Stomach (tissue), 9 donors: ENCODE measurements around the gene ZNF891. TPM values are rescaled to one million over a fixed set of nuclear protein-coding genes. Genes with fewer than 3 reads are reported as not detected.
A peak's percentile ranks its signal among the peaks of the same experiment; 100 is the strongest.

Experiments
- DNase-seq, 2 donors: peaks; one replicate each; pipeline versions ENCODE4 v3.0.0 to v3.0.0-alpha.2; 2013 to 2019
- H3K27ac ChIP-seq, 5 donors: fragments of 200-600 bp in 4 of 5; sonication (generic) in 4 of 5; one replicate each; pipeline ENCODE4 v1.5.1; 2013 to 2019; ENCODE audit warnings: mild to moderate bottlenecking in 1 of 5, moderate library complexity in 1 of 5
- H3K27me3 ChIP-seq, 3 donors: fragments of 200-600 bp; sonication (generic); one replicate each; pipeline ENCODE4 v1.5.1; 2017 to 2019; ENCODE audit warnings: mixed run types in 1 of 3
- H3K36me3 ChIP-seq, 4 donors: fragments of 200-600 bp; sonication (generic); 1 replicate in 3 of 4; 2 replicates in 1 of 4; pipeline ENCODE4 v1.5.1; 2016 to 2019
- H3K4me1 ChIP-seq, 4 donors: fragments of 200-600 bp; sonication (generic); one replicate each; pipeline ENCODE4 v1.5.1; 2016 to 2019
- H3K4me3 ChIP-seq, 4 donors: fragments of 200-600 bp; sonication (generic) in 3 of 4; one replicate each; pipeline ENCODE4 v1.5.1; 2016 to 2019; ENCODE audit warnings: mild to moderate bottlenecking in 1 of 4
- H3K9me3 ChIP-seq, 4 donors: fragments of 200-600 bp; sonication (generic); one replicate each; pipeline ENCODE4 v1.5.1; 2016 to 2019
- EP300 ChIP-seq: sonication (generic); formaldehyde crosslinking; IDR thresholded peaks from one replicate; pipeline ENCODE4 v1.6.1; 2017; ENCODE audit warnings: antibody characterized with exemption
- POLR2A ChIP-seq, 4 donors: fragments of 450-650 bp; IDR thresholded peaks; one replicate each; pipeline ENCODE4 v1.6.1; 2016; ENCODE audit warnings: antibody characterized with exemption in 4 of 4, control low read depth in 2 of 4, mild to moderate bottlenecking in 1 of 4, moderate library complexity in 1 of 4
- POLR2AphosphoS5 ChIP-seq, 3 donors: sonication (generic); formaldehyde crosslinking; IDR thresholded peaks; one replicate each; pipeline ENCODE4 v1.6.1; 2016; ENCODE audit warnings: antibody characterized with exemption in 3 of 3
- WGBS, 5 donors: extraction: QIAGEN DNeasy Blood & Tissue Kit in 3 of 5; methylation state at CpG; one replicate each; pipeline versions ENCODE4 v1.1.5 to v1.1.7; 2013 to 2018; 5-methylcytosine and 5-hydroxymethylcytosine counted together
- intact Hi-C: fragments of 100-400 bp; cut with DNase I; formaldehyde crosslinking; loops from one replicate; pipeline ENCODE4 v1.15.1; 2023; ENCODE audit warnings: low total_unique reads
- polyA plus RNA-seq, 3 donors: library from polyadenylated mRNA; stranded (reverse); fragments of 200-250 nt; gene quantifications; one replicate each; pipeline ENCODE4 v1.2.3, GENCODE V29; 2013
- total RNA-seq, 5 donors: library from RNA; depleted of rRNA; stranded (reverse); fragments of >200 nt; gene quantifications; one replicate each; pipeline versions ENCODE4 v1.1.0 to v1.2.3, GENCODE V29; 2014 to 2016
- TF ChIP-seq, protein P1 (sequence below), 7 experiments: fragments of 450-650 bp in 4 of 7; fragments of 200-600 bp in 3 of 7; sonication (generic) in 3 of 7; IDR thresholded peaks; one replicate each; pipeline ENCODE4 v1.5.1; 2016 to 2019; ENCODE audit warnings: antibody characterized with exemption in 7 of 7, control low read depth in 2 of 7, mild to moderate bottlenecking in 1 of 7
- donor health status: healthy with polysubstance abuse.
- donor health status: Bipolar disorder and iron deficiency.
- donor health status: healthy.

ZNF891 gene
- total and polyA plus RNA-seq, 8 donors, result 0.15 to 6.4 (median 2.0) TPM

GRCh38 chr12:133165776-133166175, 35.7 kb upstream of the ZNF891 start:
- DNase-seq, result no peak
- Histone ChIP-seq H3K9me3 (peaks cover 14 to 98% (median 80%) of the 10 kb centered on the region in 4 donors), H3K27me3 (no peaks in the 10 kb centered on the region), H3K36me3 (no peaks in the 10 kb centered on the region), H3K4me3 (no peak overlapping the region), H3K27ac (no peak overlapping the region), H3K4me1 (no peaks in the 10 kb centered on the region)
- 90 to 97% (median 96%) methylated on average over 3 of the region's 3 CpGs for WGBS, 5 donors
- intact Hi-C loops, result no loop called here
- TF ChIP-seq POLR2AphosphoS5 (IDR thresholded peaks at IDR 0.05) (no peak), EP300 (no peak), POLR2A (IDR thresholded peaks at IDR 0.05) (no peak)
- TF ChIP-seq, protein P1, sequence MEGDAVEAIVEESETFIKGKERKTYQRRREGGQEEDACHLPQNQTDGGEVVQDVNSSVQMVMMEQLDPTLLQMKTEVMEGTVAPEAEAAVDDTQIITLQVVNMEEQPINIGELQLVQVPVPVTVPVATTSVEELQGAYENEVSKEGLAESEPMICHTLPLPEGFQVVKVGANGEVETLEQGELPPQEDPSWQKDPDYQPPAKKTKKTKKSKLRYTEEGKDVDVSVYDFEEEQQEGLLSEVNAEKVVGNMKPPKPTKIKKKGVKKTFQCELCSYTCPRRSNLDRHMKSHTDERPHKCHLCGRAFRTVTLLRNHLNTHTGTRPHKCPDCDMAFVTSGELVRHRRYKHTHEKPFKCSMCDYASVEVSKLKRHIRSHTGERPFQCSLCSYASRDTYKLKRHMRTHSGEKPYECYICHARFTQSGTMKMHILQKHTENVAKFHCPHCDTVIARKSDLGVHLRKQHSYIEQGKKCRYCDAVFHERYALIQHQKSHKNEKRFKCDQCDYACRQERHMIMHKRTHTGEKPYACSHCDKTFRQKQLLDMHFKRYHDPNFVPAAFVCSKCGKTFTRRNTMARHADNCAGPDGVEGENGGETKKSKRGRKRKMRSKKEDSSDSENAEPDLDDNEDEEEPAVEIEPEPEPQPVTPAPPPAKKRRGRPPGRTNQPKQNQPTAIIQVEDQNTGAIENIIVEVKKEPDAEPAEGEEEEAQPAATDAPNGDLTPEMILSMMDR (IDR thresholded peaks at IDR 0.05), result no peak

DNA sequence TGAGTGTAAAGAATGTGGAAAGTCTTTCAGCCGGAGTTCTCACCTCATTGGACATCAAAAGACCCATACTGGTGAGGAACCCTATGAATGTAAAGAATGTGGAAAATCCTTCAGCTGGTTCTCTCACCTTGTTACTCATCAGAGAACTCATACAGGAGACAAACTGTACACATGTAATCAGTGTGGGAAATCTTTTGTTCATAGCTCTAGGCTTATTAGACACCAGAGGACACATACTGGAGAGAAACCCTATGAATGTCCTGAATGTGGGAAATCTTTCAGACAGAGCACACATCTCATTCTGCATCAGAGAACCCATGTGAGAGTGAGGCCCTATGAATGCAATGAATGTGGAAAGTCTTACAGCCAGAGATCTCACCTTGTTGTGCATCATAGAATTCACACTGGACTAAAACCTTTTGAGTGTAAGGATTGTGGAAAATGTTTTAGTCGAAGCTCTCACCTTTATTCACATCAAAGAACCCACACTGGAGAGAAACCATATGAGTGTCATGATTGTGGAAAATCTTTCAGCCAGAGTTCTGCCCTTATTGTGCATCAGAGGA, 26.1 kb upstream of the ZNF891 start:
- DNase-seq, result no peak
- Histone ChIP-seq H3K27me3 (no peaks in the 10 kb centered on the region), H3K4me3 (no peak overlapping the region), H3K4me1 (no peaks in the 10 kb centered on the region), H3K9me3 (peaks cover 81 to 100% (median 99%) of the 10 kb centered on the region in 4 donors), H3K27ac (no peak overlapping the region), H3K36me3 (peaks cover 59 to 84% (median 75%) of the 10 kb centered on the region in 4 donors)
- 95 to 100% (median 97%) methylated on average over 2 of the region's 2 CpGs for WGBS, 5 donors
- TF ChIP-seq POLR2AphosphoS5 (IDR thresholded peaks at IDR 0.05) (no peak), EP300 (no peak), POLR2A (IDR thresholded peaks at IDR 0.05) (no peak)
- TF ChIP-seq, protein P1 (IDR thresholded peaks at IDR 0.05), result no peak
- intact Hi-C loops, result no loop called here

DNA sequence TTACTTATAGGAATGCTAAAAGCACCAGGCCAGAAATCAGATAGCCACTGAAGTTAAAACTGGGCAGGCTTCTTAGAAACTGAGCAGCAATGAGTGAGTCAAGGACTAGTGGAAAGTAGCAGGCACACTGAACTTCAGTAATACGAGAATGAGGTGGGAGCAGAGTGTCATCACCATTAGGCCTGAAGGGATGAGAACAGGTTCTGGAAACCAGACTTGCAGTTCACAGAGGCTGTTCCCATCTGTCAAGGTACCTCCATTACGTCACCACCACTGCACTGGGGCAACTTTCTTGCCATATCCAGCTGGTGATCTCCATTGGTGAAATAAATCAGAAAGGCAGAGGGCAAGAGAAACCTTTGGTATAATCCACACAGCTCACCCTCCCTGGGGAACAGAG, 15.9 kb upstream of the ZNF891 start:
- intact Hi-C loops, result no loop called here
- Histone ChIP-seq H3K4me3 (no peak overlapping the region), H3K9me3 (peaks cover 18 to 100% (median 95%) of the 10 kb centered on the region in 4 donors), H3K27me3 (no peaks in the 10 kb centered on the region), H3K4me1 (no peaks in the 10 kb centered on the region), H3K36me3 (peaks cover 40 to 92% (median 84%) of the 10 kb centered on the region in 4 donors), H3K27ac (no peak overlapping the region)
- 91 to 98% (median 96%) methylated on average over 2 of the region's 2 CpGs for WGBS, 5 donors
- TF ChIP-seq EP300, result no peak
- no peak for DNase-seq

DNA sequence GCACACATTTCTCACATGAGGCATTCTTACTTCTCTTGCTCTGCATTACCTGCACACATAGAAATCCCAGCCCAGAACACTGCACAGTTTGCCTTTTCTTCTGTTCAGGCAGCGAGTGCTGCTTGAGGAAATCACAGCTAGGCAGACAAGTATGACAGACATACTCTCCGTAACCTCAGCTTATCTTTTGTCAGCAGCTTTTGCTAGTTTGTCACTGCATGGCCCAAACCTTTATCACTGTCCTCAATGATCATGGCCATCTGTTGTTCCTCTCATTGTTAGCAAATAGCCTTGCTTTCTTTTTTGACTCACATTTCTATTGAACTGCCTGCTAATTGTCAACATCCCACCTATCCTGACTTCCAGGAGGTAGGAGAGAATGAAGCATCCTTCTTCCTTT, 5.7 kb upstream of the ZNF891 start:
- Histone ChIP-seq H3K4me3 (no peak overlapping the region), H3K36me3 (peaks cover 41 to 87% (median 76%) of the 10 kb centered on the region in 4 donors), H3K27ac (no peak overlapping the region), H3K4me1 (peaks cover 0 to 7% (median 6%) of the 10 kb centered on the region in 4 donors), H3K27me3 (no peaks in the 10 kb centered on the region), H3K9me3 (peaks cover 59 to 94% (median 80%) of the 10 kb centered on the region in 4 donors)
- no peak for DNase-seq
- WGBS, 5 donors, result 95 to 98% (median 96%) methylated on average over 2 of the region's 2 CpGs
- intact Hi-C loops, result no loop called here
- TF ChIP-seq POLR2A (IDR thresholded peaks at IDR 0.05) (no peak), EP300 (no peak), POLR2AphosphoS5 (IDR thresholded peaks at IDR 0.05) (no peak)
- TF ChIP-seq, protein P1 (IDR thresholded peaks at IDR 0.05), result no peak

DNA sequence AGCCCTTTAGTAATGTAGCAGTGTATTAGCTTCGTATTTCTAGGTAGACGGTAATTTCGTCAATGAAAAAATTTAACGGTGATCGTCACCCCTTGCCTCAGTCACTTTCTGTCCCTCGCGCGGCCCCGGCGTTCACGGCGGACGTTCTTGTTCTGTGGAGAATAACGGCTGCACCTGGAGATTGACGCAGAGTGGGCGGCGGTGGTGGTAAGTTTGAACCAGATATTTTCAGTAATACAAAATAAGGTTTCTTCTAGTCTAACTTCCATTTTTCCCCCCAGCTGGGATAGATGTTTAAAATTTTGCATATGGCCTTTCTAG, 694 bp upstream of the ZNF891 start:
- intact Hi-C loops, result no loop called here
- peak; percentile 32 to 77 for DNase-seq
- H3K36me3 ChIP-seq, result peaks cover 7 to 67% (median 53%) of the 10 kb centered on the region in 4 donors
- TF ChIP-seq EP300, result no peak
- TF ChIP-seq, protein P1 (IDR thresholded peaks at IDR 0.05), result peak in 1 of 7 experiments; percentile 8
- WGBS, 5 donors, result 0 to 1% (median 1%) methylated on average over 17 of the region's 17 CpGs
- peaks cover 37 to 75% (median 64%) of the 10 kb centered on the region in 4 donors for H3K9me3 ChIP-seq
- no peaks in the 10 kb centered on the region for H3K27me3 ChIP-seq
- peaks cover 0 to 16% (median 15%) of the 10 kb centered on the region in 4 donors for H3K4me1 ChIP-seq
- peak overlapping the region; percentile 95 to 99 (median 96) for H3K27ac ChIP-seq
- H3K4me3 ChIP-seq, result peak overlapping the region; percentile 67 to 93 (median 80)
